Lung (tissue), 12 donors: ENCODE data around the gene CYB5R4. TPM values are rescaled to one million over a fixed set of nuclear protein-coding genes. Genes with fewer than 3 reads are reported as not detected.
"Not testable (repeated sequence)": the region's sequence is repeated elsewhere in the genome, so short reads cannot be mapped to it uniquely, and the experiment has no call there.

Experiments
- ATAC-seq: fragments of 200-7000 bp; cut with Tn5 transposase; one replicate; pipeline ENCODE4 v1.9.1; 2020; ENCODE audit warnings: moderate number of reproducible peaks; ENCODE audit not compliant: insufficient read depth, low FRiP score
- DNase-seq, 3 donors: peaks; one replicate each; pipeline ENCODE4 v3.0.0-alpha.2; 2013 to 2017
- H3K27ac ChIP-seq, 2 donors: one replicate each; pipeline ENCODE4 v1.5.1; 2013; ENCODE audit warnings: mild to moderate bottlenecking in 2 of 2, moderate library complexity in 2 of 2, control low read depth in 1 of 2, inconsistent platforms in 1 of 2, low read depth in 1 of 2, low read length in 1 of 2
- H3K27me3 ChIP-seq, 3 donors: one replicate each; pipeline ENCODE4 v1.5.1; 2013; ENCODE audit warnings: low read length in 2 of 3; ENCODE audit not compliant: control insufficient read depth in 3 of 3, insufficient read depth in 3 of 3
- H3K36me3 ChIP-seq, 4 donors: one replicate each; pipeline ENCODE4 v1.5.1; 2013; ENCODE audit warnings: low read length in 4 of 4, mild to moderate bottlenecking in 1 of 4, moderate library complexity in 1 of 4; ENCODE audit not compliant: control insufficient read depth in 4 of 4, insufficient read depth in 4 of 4
- H3K4me1 ChIP-seq, 5 donors: one replicate each; pipeline ENCODE4 v1.5.1; 2013; ENCODE audit warnings: low read length in 5 of 5, mild to moderate bottlenecking in 2 of 5, moderate library complexity in 1 of 5; ENCODE audit not compliant: control insufficient read depth in 5 of 5, insufficient read depth in 5 of 5
- H3K4me3 ChIP-seq: one replicate; pipeline ENCODE4 v1.5.1; 2013; ENCODE audit warnings: mild to moderate bottlenecking, control low read depth, moderate library complexity
- H3K9ac ChIP-seq, 2 donors: one replicate each; pipeline ENCODE4 v1.5.1; 2013; ENCODE audit warnings: low read length in 2 of 2, control low read depth in 1 of 2; ENCODE audit not compliant: insufficient read depth in 1 of 2
- H3K9me3 ChIP-seq, 4 donors: one replicate each; pipeline ENCODE4 v1.5.1; 2013; ENCODE audit warnings: low read length in 3 of 4, mild to moderate bottlenecking in 1 of 4, moderate library complexity in 1 of 4; ENCODE audit not compliant: control insufficient read depth in 4 of 4, insufficient read depth in 3 of 4
- CTCF ChIP-seq: IDR thresholded peaks from 2 replicates; pipeline ENCODE4 v1.5.1; 2012; ENCODE audit warnings: mild to moderate bottlenecking; ENCODE audit errors: control extremely low read depth, extremely low read depth
- WGBS, 2 donors: extraction: QIAGEN DNeasy Blood & Tissue Kit; methylation state at CpG; one replicate each; pipeline ENCODE4 v1.1.7; 2013; 5-methylcytosine and 5-hydroxymethylcytosine counted together
- polyA plus RNA-seq, 2 donors: library from polyadenylated mRNA; stranded (reverse); fragments of 200-250 nt; gene quantifications; one replicate each; pipeline ENCODE4 v1.2.1, GENCODE V29; 2013
- total RNA-seq, 2 donors: library from RNA; depleted of rRNA in 1 of 2; stranded (reverse); fragments of >200 nt in 1 of 2; gene quantifications; one replicate each; pipeline ENCODE4 v1.2.1, GENCODE V29; 2014 to 2021
- donor health status: control.
- donor health status: control.
- donor health status: Bipolar disorder and iron deficiency.
- donor health status: healthy.
- donor health status: DM: yes; HTN: yes; CAD: no.

Gene CYB5R4
- total and polyA plus RNA-seq, 4 donors, result 4.6 to 41.4 (median 24.9) TPM

- no peaks in the 10 kb centered on the region for H3K9me3 ChIP-seq
- peaks cover 0 to 11% (median 4%) of the 10 kb centered on the region in 4 donors for H3K36me3 ChIP-seq
- H3K27ac ChIP-seq, result no peak overlapping the region
- TF ChIP-seq CTCF, result no peak
- H3K9ac ChIP-seq, result no peak overlapping the region
- WGBS, 2 donors, result 95 to 97% methylated on average over 5 of the region's 5 CpGs
- no peak overlapping the region for H3K4me3 ChIP-seq
- no peaks in the 10 kb centered on the region for H3K27me3 ChIP-seq
- ATAC-seq, result no peak
- no peak for DNase-seq
- no peaks in the 10 kb centered on the region for H3K4me1 ChIP-seq
Observed at GRCh38 chr6:83921315-83921714, 61.8 kb downstream of the CYB5R4 start.

GRCh38 chr6:83927470-83927869 lies 68.0 kb downstream of the CYB5R4 start:
- H3K36me3 ChIP-seq, result peaks cover 0 to 22% (median 8%) of the 10 kb centered on the region in 4 donors
- 80 to 83% methylated on average over 2 of the region's 2 CpGs for WGBS, 2 donors
- no peak for ATAC-seq

GRCh38 chr6:83928286-83928685 lies 68.8 kb downstream of the CYB5R4 start:
- DNase-seq, result no peak
- 93 to 96% methylated on average over 1 of the region's 1 CpG for WGBS, 2 donors

More at GRCh38 chr6:83927470-83927869, 68.0 kb downstream of the CYB5R4 start:
- TF ChIP-seq CTCF, result no peak
- no peak overlapping the region for H3K9ac ChIP-seq
- DNase-seq, result no peak
- H3K4me3 ChIP-seq, result no peak overlapping the region
- no peak overlapping the region for H3K27ac ChIP-seq
- no peaks in the 10 kb centered on the region for H3K4me1 ChIP-seq
- no peaks in the 10 kb centered on the region for H3K9me3 ChIP-seq
- no peaks in the 10 kb centered on the region for H3K27me3 ChIP-seq

GRCh38 chr6:83946201-83946833 lies 86.8 kb downstream of the CYB5R4 start:
- ATAC-seq, H3K27me3 ChIP-seq, H3K4me1 ChIP-seq, H3K27ac ChIP-seq, H3K9me3 ChIP-seq, DNase-seq, H3K4me3 ChIP-seq, H3K36me3 ChIP-seq, H3K9ac ChIP-seq: not testable (repeated sequence)
- WGBS, 2 donors, result 95% methylated on average over 4 of the region's 4 CpGs

More at GRCh38 chr6:83928286-83928685, 68.8 kb downstream of the CYB5R4 start:
- Histone ChIP-seq H3K27me3 (no peaks in the 10 kb centered on the region), H3K4me1 (no peaks in the 10 kb centered on the region), H3K9ac (no peak overlapping the region), H3K9me3 (no peaks in the 10 kb centered on the region), H3K27ac (no peak overlapping the region), H3K4me3 (no peak overlapping the region), H3K36me3 (peaks cover 0 to 22% (median 9%) of the 10 kb centered on the region in 4 donors)
- ATAC-seq, result no peak
- TF ChIP-seq CTCF, result no peak

- WGBS, 2 donors, result 94 to 95% methylated on average over 2 of the region's 2 CpGs
- H3K9ac ChIP-seq, H3K4me3 ChIP-seq, H3K4me1 ChIP-seq, ATAC-seq, DNase-seq, H3K27me3 ChIP-seq, H3K36me3 ChIP-seq, H3K9me3 ChIP-seq, H3K27ac ChIP-seq: not testable (repeated sequence)
Observed at GRCh38 chr6:83947983-83948382, 88.5 kb downstream of the CYB5R4 start.
